GM12864 (cell line): Measurements from ENCODE around the gene ZBTB16.

Experiments used
- DNase-seq: peaks from one replicate; pipeline ENCODE4 v3.0.0-alpha.2; 2011; ENCODE audit warnings: low read depth
- H3K4me3 ChIP-seq: 2 replicates; pipeline ENCODE4 v1.5.1; 2011; ENCODE audit warnings: mild to moderate bottlenecking, low read depth, low read length, control low read depth
- CTCF ChIP-seq: IDR thresholded peaks from 2 replicates; pipeline ENCODE4 v1.5.1; 2011; ENCODE audit warnings: low read depth, mild to moderate bottlenecking, moderate library complexity, low read length, control low read depth, inconsistent platforms; ENCODE audit errors: missing control alignments

Gene ZBTB16

GRCh38 chr11:114076921-114077331, 17.4 kb downstream of the ZBTB16 start:
- no peak for TF ChIP-seq CTCF
- no peak overlapping the region for H3K4me3 ChIP-seq
- no peak for DNase-seq

- no peak for DNase-seq
- no peak for TF ChIP-seq CTCF
- no peak overlapping the region for H3K4me3 ChIP-seq
Measured at GRCh38 chr11:114077482-114078305, 18.2 kb downstream of the ZBTB16 start.

- no peak overlapping the region for H3K4me3 ChIP-seq
- no peak for DNase-seq
- no peak for TF ChIP-seq CTCF
Measured at GRCh38 chr11:114078423-114078822, 18.9 kb downstream of the ZBTB16 start.

- no peak for TF ChIP-seq CTCF
- no peak for DNase-seq
- no peak overlapping the region for H3K4me3 ChIP-seq
Measured at GRCh38 chr11:114079511-114080065, 20.1 kb downstream of the ZBTB16 start.

GRCh38 chr11:114080219-114080618, 20.7 kb downstream of the ZBTB16 start:
- no peak for TF ChIP-seq CTCF
- no peak for DNase-seq
- H3K4me3 ChIP-seq: no peak overlapping the region

- no peak for TF ChIP-seq CTCF
- no peak for DNase-seq
- H3K4me3 ChIP-seq: no peak overlapping the region
Measured at GRCh38 chr11:114080769-114081168, 21.3 kb downstream of the ZBTB16 start.
